OCI-M1 (cell line): Measurements from ENCODE around the gene CC2D1A.
"Not testable (repeated sequence)": the region's sequence is repeated elsewhere in the genome, so short reads cannot be mapped to it uniquely, and the experiment has no call there.

Experiments used
- DNase-seq: peaks from one replicate; lab custom pipeline; 2025; lab: John Stamatoyannopoulos, UW

CC2D1A gene

GRCh38 chr19:13908674-13909073 lies 2.7 kb downstream of the CC2D1A start:
- no peak for DNase-seq

DNA sequence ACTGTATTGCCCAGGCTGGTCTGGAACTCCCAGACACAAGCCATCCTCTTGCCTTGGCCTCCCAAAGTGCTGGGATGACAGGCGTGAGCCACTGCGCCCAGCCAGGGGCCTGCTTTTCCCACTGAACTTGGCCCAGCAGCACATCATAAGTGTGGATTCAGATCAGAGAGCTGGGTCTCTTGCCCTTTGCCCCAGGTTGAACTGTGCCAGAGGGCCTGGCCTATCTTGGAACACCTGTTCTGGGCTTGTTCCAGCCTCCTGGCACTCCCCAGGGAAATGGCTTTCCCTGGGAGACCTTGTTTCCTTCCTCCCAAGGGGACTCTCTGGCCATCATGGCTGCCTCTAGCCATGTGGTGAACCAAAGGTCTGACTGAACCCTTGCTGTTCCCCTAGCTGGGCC lies 3.4 kb downstream of the CC2D1A start:
- DNase-seq: no peak

DNA sequence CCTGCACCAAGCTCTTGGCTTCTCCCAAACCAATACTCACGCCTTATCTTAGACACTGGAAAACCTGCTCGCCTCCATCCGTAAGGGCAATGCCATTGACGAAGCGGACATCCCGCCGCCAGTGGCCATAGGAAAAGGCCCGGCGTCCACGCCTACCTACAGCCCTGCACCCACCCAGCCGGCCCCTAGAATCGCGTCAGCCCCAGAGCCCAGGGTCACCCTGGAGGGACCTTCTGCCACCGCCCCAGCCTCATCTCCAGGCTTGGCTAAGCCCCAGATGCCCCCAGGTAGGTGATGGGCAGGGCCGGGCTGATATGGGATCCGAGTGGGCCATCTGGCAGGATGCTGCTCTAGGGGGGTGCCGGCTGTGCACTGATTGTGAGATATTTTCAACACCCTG lies 7.4 kb downstream of the CC2D1A start:
- DNase-seq: no peak

- DNase-seq: no peak
Measured at GRCh38 chr19:13914777-13915176, 8.8 kb downstream of the CC2D1A start.

DNA sequence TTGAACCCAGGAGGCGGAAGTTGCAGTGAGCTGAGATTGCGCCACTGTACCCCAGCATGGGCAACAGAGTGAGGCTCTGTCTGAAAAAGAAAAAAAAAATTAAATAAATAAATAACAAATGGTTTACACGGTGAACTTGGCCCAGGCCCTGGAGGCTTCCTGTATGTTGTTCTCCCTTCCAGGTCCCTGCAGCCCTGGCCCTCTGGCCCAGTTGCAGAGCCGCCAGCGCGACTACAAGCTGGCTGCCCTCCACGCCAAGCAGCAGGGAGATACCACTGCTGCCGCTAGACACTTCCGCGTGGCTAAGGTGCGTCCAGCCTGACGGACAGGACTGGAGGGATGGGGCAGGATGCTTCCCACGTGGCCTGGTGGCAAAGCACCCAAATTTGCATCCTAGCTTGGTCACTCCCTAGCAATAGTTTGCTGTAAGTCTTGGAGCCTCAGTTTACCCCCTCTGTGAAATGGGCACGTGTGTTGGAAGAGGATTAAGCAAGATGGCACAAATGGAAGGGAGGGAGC lies 11.9 kb downstream of the CC2D1A start:
- DNase-seq: no peak

GRCh38 chr19:13918726-13919411 lies 12.9 kb downstream of the CC2D1A start:
- DNase-seq: no peak

- DNase-seq: no peak
Measured at GRCh38 chr19:13920524-13920923, 14.5 kb downstream of the CC2D1A start.

- DNase-seq: peak; percentile 96
Measured at GRCh38 chr19:13920940-13921747, 15.1 kb downstream of the CC2D1A start.

- not testable (repeated sequence) for DNase-seq
Measured at GRCh38 chr19:13922118-13922517, 16.1 kb downstream of the CC2D1A start.

DNA sequence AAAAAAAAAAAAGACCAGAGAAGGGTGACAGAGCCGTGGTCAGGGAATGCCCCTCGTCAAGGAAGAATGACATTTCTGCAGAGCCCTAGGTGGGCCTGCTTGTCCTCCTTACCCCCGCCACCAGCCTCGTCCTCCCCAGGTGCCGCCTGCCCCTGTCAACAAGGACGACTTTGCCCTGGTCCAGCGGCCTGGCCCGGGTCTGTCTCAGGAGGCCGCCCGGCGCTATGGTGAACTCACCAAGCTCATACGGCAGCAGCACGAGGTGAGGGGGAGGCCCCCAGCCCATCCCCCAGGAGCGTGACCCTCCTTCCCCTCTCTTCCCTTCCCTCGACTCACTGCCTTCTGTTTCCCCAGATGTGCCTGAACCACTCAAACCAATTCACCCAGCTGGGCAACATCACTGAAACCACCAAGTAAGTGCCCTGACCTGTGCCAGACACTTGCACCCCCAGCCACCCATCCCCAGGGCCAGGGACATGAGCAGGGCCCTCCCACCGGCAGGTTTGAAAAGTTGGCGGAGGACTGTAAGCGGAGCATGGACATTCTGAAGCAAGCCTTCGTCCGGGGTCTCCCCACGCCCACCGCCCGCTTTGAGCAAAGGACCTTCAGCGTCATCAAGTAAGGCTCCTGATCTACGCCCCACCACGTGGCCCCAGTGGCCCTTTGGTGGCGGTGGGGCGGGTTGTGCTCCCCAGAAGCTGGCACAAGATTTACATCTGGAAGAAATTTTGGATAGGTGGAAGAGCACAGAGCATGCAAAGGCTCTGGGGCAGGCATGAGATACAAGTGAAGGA lies 17.4 kb downstream of the CC2D1A start:
- DNase-seq: no peak

DNA sequence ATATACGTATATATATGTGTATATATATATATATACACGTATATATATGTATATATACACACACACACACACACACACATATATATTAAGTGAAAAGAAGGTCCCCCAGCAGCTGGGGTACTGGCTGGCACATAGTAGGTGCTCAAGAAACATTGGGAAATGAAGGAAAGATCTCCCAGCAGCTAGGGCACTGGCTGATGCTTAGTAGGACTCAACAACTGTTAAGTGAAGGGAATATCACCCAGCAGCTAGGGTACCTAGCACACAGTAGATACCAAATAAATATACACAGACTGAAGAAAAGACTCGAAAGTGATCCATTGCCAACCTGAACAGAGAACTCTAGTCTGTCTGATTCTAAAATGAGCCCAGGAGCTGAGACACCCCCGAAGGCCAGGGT lies 20.0 kb downstream of the CC2D1A start:
- DNase-seq: no peak

DNA sequence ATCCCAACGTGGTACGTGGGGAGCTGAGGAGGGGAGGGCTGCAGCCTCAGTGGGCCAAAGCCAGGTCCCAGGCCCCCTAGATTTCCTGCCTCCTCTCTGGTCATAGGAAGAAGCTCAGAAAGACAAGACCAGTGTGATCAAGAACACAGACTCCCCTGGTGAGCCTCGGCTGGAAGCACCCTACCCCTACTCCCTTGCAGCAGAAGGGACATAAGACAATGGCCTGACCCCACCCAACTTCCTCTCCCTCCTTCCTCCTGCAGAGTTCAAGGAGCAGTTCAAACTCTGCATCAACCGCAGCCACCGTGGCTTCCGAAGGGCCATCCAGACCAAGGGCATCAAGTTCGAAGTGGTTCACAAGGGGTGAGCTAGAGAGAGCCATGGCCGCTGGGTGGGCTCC lies 20.7 kb downstream of the CC2D1A start:
- DNase-seq: no peak

- DNase-seq: no peak
Measured at GRCh38 chr19:13929340-13929739, 23.3 kb downstream of the CC2D1A start.

- DNase-seq: no peak
Measured at GRCh38 chr19:13929956-13930355, 24.0 kb downstream of the CC2D1A start.

DNA sequence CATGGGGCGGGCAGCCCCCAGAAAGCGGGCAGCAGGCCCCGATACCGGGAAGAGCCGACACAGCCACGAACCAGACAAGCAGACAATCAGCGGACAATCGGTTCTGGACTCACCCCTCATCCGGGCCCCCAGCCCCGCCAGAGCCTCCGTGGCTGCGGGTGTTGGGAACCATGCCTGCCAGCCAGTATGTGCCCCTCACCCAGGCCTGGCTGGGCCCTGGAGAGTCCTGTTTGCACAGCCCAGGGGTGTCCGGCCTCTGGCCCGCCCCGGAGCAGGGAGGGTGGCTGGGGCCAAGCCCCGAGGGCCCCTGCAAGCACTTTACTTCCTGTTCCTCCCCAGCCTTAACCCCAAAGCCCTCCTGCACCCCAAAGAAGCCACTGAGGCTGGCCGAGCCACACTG lies 24.4 kb downstream of the CC2D1A start:
- no peak for DNase-seq

DNA sequence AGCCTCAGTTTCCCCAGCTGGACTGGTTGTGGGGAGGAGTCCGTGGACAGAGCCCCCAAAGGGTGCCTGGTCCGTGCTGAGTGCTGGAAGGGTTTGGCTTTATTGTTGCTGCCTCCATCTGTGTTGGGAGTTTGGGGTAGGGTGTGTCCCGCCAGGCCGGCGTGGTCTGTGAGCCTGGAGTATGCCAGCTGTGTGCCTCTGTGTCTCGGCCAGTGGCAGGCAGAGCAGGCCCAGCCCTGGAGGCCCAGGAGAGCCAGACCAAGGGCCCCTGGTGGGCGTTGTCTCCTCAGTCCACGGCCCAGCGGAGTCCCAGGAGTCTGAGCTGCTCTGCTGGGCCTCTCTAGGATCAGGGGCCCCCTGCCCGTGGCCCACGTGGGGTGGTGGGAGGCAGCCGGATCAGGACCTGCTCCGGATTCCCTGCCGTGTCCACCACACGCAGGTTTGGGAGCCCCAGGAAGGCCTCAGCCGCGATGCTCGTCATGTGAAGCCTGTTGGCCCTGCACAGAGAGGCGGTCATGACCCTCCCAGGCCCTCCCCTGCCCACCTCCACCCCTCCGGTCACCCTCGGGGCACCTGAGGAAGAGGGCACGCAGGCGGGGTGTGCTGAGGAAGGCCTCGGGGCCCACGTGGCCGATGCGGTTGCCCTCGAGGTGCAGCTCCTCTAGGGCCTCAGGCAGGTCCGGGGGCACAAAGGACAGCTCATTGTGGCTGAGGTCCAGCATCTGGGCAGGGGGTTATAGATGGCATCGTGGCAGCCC lies 25.6 kb downstream of the CC2D1A start:
- DNase-seq: no peak

DNA sequence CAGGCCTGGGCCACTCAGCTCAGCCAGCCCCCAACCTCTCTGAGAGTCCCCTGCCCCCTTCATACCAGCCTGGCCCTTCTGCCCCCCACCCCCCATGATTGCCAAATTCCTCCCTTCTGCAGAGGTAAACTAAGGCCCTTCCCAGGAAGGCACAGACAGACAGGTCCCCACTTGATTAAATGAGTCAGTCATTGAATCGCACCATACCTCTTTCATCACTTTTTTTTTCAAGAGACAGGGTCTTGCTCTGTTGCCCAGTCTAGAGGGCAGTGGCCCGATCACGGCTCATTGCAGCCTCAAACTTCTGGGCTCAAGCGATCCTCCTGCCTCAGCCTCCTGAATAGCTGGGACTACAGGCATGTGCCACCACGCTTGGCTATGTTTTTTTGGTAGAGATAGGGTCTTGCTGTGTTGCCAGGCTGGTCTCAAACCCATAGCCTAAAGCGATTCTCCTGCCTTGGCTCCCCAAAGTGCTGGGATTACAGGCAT lies 26.2 kb downstream of the CC2D1A start:
- DNase-seq: no peak

- DNase-seq: no peak
Measured at GRCh38 chr19:13932911-13933393, 27.0 kb downstream of the CC2D1A start.

GRCh38 chr19:13934785-13935109 lies 28.7 kb downstream of the CC2D1A start:
- DNase-seq: no peak

DNA sequence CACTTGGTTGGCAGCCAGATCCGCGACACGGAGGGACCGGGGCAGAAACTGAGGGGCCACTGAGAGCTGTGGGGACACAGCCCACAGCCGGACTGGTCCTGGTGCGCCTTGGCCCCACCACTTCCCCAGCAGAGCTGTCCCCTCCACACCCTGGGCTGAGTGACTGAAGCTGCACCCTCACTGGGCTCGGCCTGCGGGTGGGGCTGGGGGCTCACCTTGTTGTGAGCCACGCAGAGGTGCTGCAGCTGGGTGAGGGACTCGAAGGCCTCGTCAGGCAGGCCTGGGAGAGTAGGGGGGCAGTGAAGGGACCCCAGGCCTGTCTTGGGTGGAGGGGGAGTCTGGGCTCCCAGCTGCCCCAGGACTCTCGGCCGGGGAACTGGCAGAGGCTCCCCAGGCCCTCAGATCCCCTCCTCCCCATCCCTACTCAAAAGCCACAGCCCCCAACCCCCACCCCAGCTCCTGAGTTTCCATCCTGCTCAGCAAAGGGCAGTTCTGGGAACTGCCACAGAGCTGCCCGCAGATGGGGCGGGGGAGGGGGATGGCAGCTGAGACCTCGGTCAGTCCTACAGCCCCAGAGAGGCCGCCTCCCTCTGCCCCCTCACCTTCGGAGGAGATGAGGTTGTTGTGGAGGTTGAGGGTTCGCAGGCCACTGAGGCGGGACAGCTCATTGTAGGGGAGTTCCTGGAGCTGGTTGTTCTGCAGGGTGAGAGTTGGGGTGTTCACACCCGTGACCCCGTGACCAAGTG lies 29.9 kb downstream of the CC2D1A start:
- DNase-seq: peak; percentile 100
